ENCODE data around the gene GNG7.
"Not testable (repeated sequence)": the region's sequence is repeated elsewhere in the genome, so short reads cannot be mapped to it uniquely, and the experiment has no call there.

Gene GNG7

DNA sequence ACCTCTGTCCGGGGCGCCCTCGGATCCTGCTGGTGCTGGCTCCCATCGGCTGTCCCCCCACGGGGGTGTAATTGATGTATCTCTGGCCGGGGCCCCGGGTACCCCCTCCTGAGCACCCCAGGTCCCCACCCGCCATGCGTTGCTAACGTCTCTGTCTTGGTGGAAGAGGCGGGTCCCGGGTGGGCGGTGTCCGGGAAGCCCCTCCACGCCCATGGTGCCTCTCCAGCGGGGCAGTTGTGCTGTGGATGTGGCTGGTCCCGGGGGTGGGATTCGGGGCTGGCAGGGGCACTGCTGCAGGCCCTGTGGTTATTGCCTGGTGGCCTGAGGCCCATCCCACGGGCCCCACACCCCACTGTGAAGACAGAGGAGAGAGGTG lies 13.8 kb upstream of the GNG7 start:
- ChIA-PET POLR2A (no interaction called here), CTCF (no interaction called here)
- TF ChIP-seq ELF4 (IDR thresholded peaks at IDR 0.05) = no peak
- no peak for TF ChIP-seq SUZ12 (IDR thresholded peaks at IDR 0.05)

DNA sequence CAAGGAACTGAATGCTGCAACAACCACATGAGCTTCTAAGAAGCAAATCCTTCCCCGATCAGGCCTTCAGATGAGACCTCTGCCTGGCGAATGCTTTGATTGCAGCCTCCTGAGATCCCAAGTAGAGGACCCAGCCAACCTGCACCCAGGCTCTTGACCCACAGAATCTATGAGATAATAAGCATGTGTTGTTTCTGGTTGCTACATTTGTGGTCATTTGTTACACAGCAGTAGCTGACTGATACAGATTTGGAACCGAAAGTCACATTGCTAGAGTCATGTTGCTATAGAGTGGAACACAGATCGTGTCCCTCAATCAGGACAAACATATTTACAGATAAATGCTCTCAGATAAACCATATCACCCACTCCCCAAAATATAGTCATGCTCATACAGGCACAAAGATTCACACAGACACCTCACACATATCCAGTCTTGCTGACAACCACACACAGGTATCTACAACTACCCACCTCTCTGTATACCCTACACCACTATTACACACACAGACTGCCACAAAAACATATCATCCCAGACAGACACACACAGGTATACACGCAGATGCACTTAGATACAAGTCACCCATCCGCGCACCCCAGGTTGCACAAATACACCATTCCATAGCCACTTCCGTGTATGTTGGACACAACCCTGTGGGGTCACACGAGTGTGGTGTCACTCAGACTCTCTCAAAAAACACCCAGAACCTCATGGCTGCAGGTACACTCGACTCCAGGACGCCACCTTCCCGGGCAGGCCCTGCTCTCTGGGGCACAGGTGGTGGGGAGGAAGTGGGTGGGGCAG lies 13.2 kb upstream of the GNG7 start:
- DNase-seq (ENCODE audit: extremely low spot score) = no peak
- ChIA-PET CTCF (no interaction called here), POLR2A (interaction anchor here (1.0 kb wide), 1 partner anchor 12 kb away, joined by 3 read pairs; no protein-coding TSS in a partner anchor)
- no peak for TF ChIP-seq FOXM1 (IDR thresholded peaks at IDR 0.05; ENCODE audit: borderline replicate concordance)
- no peak for TF ChIP-seq ARNT (IDR thresholded peaks at IDR 0.05)
- no peak for TF ChIP-seq L3MBTL2 (conservative IDR thresholded peaks at IDR 0.05)
- TF ChIP-seq FOXA1 (IDR thresholded peaks at IDR 0.05) = no peak
- TF ChIP-seq TARDBP (IDR thresholded peaks at IDR 0.05) = no peak
- TF ChIP-seq, protein P1, sequence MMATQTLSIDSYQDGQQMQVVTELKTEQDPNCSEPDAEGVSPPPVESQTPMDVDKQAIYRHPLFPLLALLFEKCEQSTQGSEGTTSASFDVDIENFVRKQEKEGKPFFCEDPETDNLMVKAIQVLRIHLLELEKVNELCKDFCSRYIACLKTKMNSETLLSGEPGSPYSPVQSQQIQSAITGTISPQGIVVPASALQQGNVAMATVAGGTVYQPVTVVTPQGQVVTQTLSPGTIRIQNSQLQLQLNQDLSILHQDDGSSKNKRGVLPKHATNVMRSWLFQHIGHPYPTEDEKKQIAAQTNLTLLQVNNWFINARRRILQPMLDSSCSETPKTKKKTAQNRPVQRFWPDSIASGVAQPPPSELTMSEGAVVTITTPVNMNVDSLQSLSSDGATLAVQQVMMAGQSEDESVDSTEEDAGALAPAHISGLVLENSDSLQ (IDR thresholded peaks at IDR 0.05) = no peak
- TF ChIP-seq FOXK2 (IDR thresholded peaks at IDR 0.05) = no peak
- no peak for TF ChIP-seq LEF1 (IDR thresholded peaks at IDR 0.05; ENCODE audit: borderline replicate concordance)
- no peak for TF ChIP-seq HDGF (IDR thresholded peaks at IDR 0.05; ENCODE audit: borderline replicate concordance)
- TF ChIP-seq SUZ12 (IDR thresholded peaks at IDR 0.05) = no peak

More for the DNA sequence above, 13.8 kb upstream of the GNG7 start:
- DNase-seq (ENCODE audit: extremely low spot score) = no peak

DNA sequence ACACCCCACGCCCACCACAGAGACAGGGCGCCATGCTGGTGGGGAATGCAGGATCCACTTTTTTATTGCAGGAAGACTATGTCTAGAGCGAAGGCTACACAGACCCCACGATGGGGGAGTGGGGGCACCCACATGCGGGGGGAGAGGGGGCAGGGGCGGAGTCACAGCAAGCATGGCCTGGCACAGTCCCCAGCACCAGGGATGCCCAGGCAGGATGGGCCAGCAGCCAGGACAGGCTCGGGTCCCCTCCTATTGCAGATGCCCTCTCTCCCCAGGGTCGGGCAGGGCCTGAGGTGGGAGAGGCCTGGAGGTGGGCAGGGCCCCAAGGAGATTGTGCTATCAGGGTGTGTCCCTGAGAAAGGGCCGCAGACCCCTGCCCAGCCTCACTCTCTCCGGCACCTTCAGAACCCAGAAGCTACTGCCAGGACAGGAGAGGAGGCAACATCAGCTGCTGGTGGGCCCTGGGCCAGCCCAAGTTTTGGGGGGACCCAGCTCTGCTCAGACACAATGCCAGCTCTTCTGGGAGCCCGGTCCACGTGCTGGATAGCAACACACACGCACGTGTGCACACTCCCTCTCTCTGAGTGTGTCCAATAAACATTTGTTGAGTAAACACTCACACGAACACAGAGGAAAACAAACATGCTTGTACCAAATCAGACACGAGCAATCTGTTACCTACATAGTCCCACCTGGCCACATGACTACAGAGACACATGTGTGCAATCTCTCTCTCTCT lies 12.2 kb upstream of the GNG7 start:
- POLR2A ChIA-PET = interaction anchor here (1.0 kb wide), 1 partner anchor 13 kb away, joined by 3 read pairs; no protein-coding TSS in a partner anchor
- no peak for DNase-seq (ENCODE audit: extremely low spot score)
- TF ChIP-seq NFRKB (IDR thresholded peaks at IDR 0.05) = no peak
- no peak for TF ChIP-seq TARDBP (IDR thresholded peaks at IDR 0.05)
- no peak for TF ChIP-seq CTBP1 (IDR thresholded peaks at IDR 0.05; ENCODE audit: borderline replicate concordance)
- no peak for TF ChIP-seq ZNF384 (IDR thresholded peaks at IDR 0.05)
- no peak for TF ChIP-seq ARNT (IDR thresholded peaks at IDR 0.05)
- TF ChIP-seq FOXK2 (IDR thresholded peaks at IDR 0.05) = no peak
- TF ChIP-seq HDGF (IDR thresholded peaks at IDR 0.05; ENCODE audit: borderline replicate concordance) = no peak
- CTCF ChIA-PET = no interaction called here

DNA sequence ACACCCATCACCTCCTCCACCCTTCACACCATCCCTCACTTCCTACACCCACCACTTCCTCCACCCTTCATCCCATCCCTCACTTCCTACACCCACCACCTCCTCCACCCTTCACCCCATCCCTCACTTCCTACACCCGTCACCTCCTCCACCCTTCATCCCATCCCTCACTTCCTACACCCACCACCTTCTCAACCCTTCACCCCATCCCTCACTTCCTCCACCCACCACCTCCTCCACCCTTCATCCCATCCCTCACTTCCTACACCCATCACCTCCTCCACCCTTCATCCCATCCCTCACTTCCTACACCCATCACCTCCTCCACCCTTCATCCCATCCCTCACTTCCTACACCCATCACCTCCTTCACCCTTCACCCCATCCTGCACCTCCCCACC lies 11.6 kb upstream of the GNG7 start:
- POLR2A ChIA-PET; DNase-seq (ENCODE audit: extremely low spot score); CTCF ChIA-PET: not testable (repeated sequence)

DNA sequence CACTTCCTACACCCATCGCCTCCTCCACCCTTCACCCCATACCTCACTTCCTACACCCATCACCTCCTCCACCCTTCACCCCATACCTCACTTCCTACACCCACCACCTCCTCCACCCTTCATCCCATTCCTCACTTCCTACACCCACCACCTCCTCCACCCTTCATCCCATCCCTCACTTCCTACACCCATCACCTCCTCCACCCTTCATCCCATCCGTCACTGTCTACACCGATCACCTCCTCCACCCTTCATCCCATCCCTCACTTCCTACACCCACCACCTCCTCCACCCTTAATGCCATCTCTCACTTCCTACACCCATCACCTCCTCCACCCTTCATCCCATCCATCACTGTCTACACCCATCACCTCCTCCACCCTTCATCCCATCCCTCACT lies 10.7 kb upstream of the GNG7 start:
- CTCF ChIA-PET; DNase-seq (ENCODE audit: extremely low spot score): not testable (repeated sequence)

DNA sequence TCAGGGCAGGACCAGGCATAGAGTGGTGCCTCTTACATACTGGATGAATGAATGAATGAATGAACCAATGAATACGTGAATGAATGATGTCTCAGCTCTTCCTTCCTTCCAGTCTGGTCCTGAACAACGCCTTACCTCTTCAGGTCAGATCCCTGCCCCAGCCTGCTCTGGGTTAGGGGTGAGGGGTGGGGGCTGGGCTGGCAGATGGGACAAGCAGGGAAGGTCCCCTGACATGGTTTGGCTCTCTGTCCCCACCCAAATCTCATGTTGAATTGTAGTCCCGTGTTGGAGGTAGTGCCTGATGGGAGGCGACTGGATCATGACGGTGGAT lies 9.3 kb upstream of the GNG7 start:
- ChIA-PET POLR2A (no interaction called here), CTCF (no interaction called here)
- no peak for DNase-seq (ENCODE audit: extremely low spot score)
- TF ChIP-seq ELF4 (IDR thresholded peaks at IDR 0.05) (no peak), NFRKB (IDR thresholded peaks at IDR 0.05) (no peak), FOXK2 (IDR thresholded peaks at IDR 0.05) (no peak), SUZ12 (IDR thresholded peaks at IDR 0.05) (no peak)

More for the DNA sequence above, 10.7 kb upstream of the GNG7 start:
- POLR2A ChIA-PET = not testable (repeated sequence)

DNA sequence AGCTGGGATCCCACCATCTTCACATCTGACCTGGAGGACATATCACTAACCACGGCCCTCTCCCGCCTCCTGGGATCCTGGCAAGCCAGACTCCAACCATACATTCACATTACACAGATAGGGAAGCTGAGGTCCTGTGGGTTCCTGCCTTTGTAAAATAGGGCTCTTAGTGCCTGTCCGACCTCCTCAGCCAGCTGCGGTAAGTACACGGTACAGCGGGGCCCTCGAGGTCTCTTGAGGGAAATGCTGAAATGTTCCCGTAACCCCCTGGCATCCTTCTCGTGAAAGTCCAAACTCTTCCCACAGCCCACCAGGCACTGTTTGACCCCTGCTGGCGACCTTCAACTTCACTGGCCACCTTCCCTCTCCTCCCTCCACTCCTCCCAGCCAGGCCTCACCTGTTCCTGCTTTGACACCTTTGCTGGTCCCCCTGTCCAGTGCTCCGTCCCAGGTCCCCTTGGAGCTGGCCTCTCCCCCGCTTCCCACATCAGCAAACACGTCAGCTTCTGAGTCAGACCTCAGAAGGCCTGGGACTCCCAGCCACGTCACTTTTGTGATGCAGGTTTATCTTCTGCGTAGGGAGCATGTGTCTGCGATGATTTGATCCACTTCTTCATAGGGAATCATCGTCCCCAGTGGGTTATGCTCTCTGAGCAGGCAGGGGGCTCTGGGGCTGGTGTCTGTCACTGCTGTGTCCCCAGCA lies 8.8 kb upstream of the GNG7 start:
- CTCF ChIA-PET = no interaction called here
- TF ChIP-seq HDGF (IDR thresholded peaks at IDR 0.05; ENCODE audit: borderline replicate concordance) = no peak
- no peak for TF ChIP-seq ZNF384 (IDR thresholded peaks at IDR 0.05)
- TF ChIP-seq LEF1 (IDR thresholded peaks at IDR 0.05; ENCODE audit: borderline replicate concordance) = no peak
- no peak for TF ChIP-seq ELF4 (IDR thresholded peaks at IDR 0.05)
- TF ChIP-seq NFRKB (IDR thresholded peaks at IDR 0.05) = no peak
- TF ChIP-seq CTBP1 (IDR thresholded peaks at IDR 0.05; ENCODE audit: borderline replicate concordance) = no peak
- TF ChIP-seq FOXM1 (IDR thresholded peaks at IDR 0.05; ENCODE audit: borderline replicate concordance) = no peak
- no peak for TF ChIP-seq SP1 (IDR thresholded peaks at IDR 0.05)
- TF ChIP-seq ARNT (IDR thresholded peaks at IDR 0.05) = no peak
- TF ChIP-seq, protein P1 (IDR thresholded peaks at IDR 0.05) = no peak
- TF ChIP-seq BHLHE40 (IDR thresholded peaks at IDR 0.05; ENCODE audit: borderline replicate concordance) = no peak
- no peak for TF ChIP-seq L3MBTL2 (conservative IDR thresholded peaks at IDR 0.05)
- no peak for TF ChIP-seq SUZ12 (IDR thresholded peaks at IDR 0.05)
- TF ChIP-seq FOXA1 (IDR thresholded peaks at IDR 0.05) = no peak
- TF ChIP-seq TARDBP (IDR thresholded peaks at IDR 0.05) = no peak
- TF ChIP-seq FOXK2 (IDR thresholded peaks at IDR 0.05) = no peak
- DNase-seq (ENCODE audit: extremely low spot score) = no peak
- POLR2A ChIA-PET = interaction anchor here (0.7 kb wide), 1 partner anchor 37 kb away, joined by 3 read pairs; no protein-coding TSS in a partner anchor
